AG04449 (cell line): Measurements from ENCODE around the gene SLC4A4.

Experiments used
- CTCF ChIA-PET: fragments of 350-600 bp; formaldehyde crosslinking; extraction: SDS; loops from one replicate; lab custom pipeline; 2021; ENCODE audit warnings: antibody characterized with exemption; lab: Yijun Ruan, JAX
- POLR2A ChIA-PET: fragments of 400-600, 350-600 bp; formaldehyde crosslinking; extraction: SDS; loops from one replicate; lab custom pipeline; 2020; ENCODE audit warnings: antibody characterized with exemption, inconsistent platforms; lab: Yijun Ruan, JAX
- DNase-seq: peaks from one replicate; pipeline ENCODE4 v3.0.0-alpha.2; 2010; ENCODE audit warnings: low read depth, low spot score
- H3K4me3 ChIP-seq: 2 replicates; pipeline ENCODE4 v1.5.1; 2011; ENCODE audit warnings: low read depth, mild to moderate bottlenecking, control low read depth, low read length
- TF ChIP-seq, protein P1 (sequence below): IDR thresholded peaks from one replicate; pipeline ENCODE4 v1.5.1; 2011; ENCODE audit warnings: mild to moderate bottlenecking, moderate library complexity, low read length, control low read depth, inconsistent platforms; ENCODE audit not compliant: insufficient read depth; ENCODE audit errors: missing control alignments

The SLC4A4 gene

DNA sequence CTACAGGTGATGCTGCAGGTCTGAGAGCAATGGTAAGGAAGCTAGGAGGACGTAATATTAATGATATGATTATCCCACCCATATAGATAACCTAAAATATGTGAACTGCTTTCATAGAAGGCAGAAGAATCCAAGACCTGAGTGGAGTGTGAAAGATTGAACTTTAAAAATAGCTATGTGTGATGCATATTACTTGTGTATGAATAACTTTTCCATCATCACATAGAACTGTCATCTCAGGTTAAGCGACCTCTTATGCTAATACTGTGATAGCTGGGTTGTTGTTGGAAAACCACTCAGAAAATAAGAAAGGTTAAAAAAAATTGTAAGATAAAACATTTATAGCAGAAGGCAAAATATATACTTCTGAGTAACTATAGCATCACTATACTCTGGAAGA, 90.3 kb downstream of the SLC4A4 start:
- DNase-seq = no peak
- ChIA-PET CTCF (no interaction called here), POLR2A (no interaction called here)
- TF ChIP-seq, protein P1, sequence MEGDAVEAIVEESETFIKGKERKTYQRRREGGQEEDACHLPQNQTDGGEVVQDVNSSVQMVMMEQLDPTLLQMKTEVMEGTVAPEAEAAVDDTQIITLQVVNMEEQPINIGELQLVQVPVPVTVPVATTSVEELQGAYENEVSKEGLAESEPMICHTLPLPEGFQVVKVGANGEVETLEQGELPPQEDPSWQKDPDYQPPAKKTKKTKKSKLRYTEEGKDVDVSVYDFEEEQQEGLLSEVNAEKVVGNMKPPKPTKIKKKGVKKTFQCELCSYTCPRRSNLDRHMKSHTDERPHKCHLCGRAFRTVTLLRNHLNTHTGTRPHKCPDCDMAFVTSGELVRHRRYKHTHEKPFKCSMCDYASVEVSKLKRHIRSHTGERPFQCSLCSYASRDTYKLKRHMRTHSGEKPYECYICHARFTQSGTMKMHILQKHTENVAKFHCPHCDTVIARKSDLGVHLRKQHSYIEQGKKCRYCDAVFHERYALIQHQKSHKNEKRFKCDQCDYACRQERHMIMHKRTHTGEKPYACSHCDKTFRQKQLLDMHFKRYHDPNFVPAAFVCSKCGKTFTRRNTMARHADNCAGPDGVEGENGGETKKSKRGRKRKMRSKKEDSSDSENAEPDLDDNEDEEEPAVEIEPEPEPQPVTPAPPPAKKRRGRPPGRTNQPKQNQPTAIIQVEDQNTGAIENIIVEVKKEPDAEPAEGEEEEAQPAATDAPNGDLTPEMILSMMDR = no peak
- H3K4me3 ChIP-seq = no peak overlapping the region

DNA sequence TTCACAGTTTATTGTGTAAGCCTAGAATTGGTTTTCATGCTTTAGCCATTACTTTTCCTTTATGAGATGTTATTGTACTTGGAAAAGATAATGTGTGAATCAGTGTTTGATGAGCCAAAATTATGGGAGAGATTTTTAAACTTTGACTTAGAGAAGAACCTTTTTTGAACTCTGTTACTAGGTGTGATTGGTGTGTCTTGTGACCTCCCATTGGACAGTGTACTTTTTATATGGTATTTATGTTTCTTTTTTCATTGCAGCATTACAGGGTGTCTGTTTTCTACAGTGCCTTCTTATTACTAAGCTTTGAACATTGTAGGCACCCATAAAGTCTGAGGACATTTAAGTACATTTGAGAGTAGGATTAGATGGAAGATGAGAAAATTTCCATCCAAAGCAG, 91.1 kb downstream of the SLC4A4 start:
- no peak for DNase-seq
- CTCF ChIA-PET = no interaction called here
- TF ChIP-seq, protein P1 = no peak
- POLR2A ChIA-PET = no interaction called here
- H3K4me3 ChIP-seq = no peak overlapping the region

DNA sequence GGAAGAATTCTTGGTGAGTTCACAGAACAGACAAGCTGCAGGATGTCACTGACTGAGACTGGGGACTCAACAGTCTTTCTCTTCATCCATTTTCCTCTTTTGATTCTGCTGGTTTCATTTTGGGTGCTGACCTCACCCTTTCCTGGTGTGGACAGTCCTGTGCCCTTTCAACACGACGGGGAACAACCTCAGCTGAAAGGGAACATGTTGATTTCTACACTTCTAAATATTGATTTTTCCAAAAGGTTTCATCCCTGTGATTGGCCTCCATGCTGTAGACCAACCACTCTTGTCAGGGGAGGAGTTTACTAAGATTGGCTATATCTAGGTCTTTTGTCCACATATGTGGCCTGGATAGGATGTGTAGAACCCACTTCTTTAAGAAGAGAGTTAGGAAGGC, 91.8 kb downstream of the SLC4A4 start:
- H3K4me3 ChIP-seq = no peak overlapping the region
- TF ChIP-seq, protein P1 = no peak
- DNase-seq = no peak
- ChIA-PET POLR2A (no interaction called here), CTCF (no interaction called here)

DNA sequence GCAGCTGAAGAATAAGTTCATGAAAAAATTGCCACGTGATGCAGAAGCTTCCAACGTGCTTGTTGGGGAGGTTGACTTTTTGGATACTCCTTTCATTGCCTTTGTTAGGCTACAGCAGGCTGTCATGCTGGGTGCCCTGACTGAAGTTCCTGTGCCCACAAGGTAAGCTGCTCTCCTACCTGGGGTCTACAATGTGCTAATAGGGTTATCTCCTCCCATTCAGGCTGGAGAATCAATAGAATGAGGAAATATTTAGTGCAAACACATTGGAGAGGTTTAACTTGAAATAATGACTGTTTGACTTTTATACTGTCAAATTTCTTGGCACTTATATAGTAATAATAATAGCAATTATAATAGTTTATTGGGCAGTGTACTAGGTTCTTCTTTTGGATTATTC, 101.8 kb downstream of the SLC4A4 start:
- no peak for DNase-seq
- no peak overlapping the region for H3K4me3 ChIP-seq
- ChIA-PET CTCF (no interaction called here), POLR2A (no interaction called here)
- TF ChIP-seq, protein P1 = no peak

- H3K4me3 ChIP-seq = no peak overlapping the region
- no peak for DNase-seq
- CTCF ChIA-PET = interaction anchor here (1.0 kb wide), 1 partner anchor 17 kb away, joined by 3 read pairs; no protein-coding TSS in a partner anchor
- TF ChIP-seq, protein P1 = no peak
- POLR2A ChIA-PET = no interaction called here
Observed at GRCh38 chr4:71441186-71442169, 102.7 kb downstream of the SLC4A4 start.

DNA sequence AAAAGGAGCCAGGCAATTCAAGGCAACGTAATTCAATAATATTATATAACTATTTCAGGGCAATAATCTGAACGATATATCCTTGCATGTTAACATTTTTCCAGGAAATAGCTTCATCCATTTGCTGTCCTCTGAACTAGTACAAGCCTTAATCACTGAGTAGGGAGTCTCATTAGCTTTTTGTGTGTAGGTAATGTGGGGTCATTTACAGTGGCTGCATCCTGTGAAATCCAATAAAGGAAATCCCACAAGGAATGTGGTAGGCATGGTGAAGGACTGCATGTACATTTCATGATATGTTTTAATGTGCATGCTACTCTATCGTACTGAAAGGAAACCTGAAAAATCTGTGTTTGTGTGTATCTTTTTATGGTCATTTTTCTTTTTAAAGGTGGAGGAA, 103.5 kb downstream of the SLC4A4 start:
- ChIA-PET CTCF (interaction anchor here (1.0 kb wide), 1 partner anchor 16 kb away, joined by 3 read pairs; no protein-coding TSS in a partner anchor), POLR2A (no interaction called here)
- TF ChIP-seq, protein P1 = no peak
- H3K4me3 ChIP-seq = no peak overlapping the region
- DNase-seq = no peak
